SK-N-SH (cell line): ENCODE data around the gene GRIP2. TPM values are rescaled to one million over a fixed set of nuclear protein-coding genes. Genes with fewer than 3 reads are reported as not detected.

Experiments
- CTCF ChIA-PET: fragments of 300-600, 350-600 bp; formaldehyde crosslinking; extraction: SDS; loops from one replicate; lab custom pipeline; 2021; lab: Yijun Ruan, JAX
- POLR2A ChIA-PET: fragments of 350-600 bp; sonication (Branson Sonifier 250); formaldehyde crosslinking; extraction: SDS; loops from one replicate; lab custom pipeline; 2020; ENCODE audit warnings: antibody characterized with exemption, inconsistent platforms; lab: Yijun Ruan, JAX
- DNase-seq: peaks from one replicate; pipeline ENCODE4 v3.0.0; 2012
- H2AFZ ChIP-seq: fragments of 200-600 bp; sonication (generic); 2 replicates; pipeline ENCODE4 v1.8.1; 2016; ENCODE audit warnings: antibody characterized with exemption, mild to moderate bottlenecking, low read depth
- H3F3A ChIP-seq: fragments of 200-600 bp; sonication (generic); replicated peaks from 2 replicates; pipeline ENCODE3; 2016; ENCODE audit warnings: antibody characterized with exemption, mild to moderate bottlenecking; ENCODE audit not compliant: insufficient read depth
- H3K27ac ChIP-seq, 2 experiments: fragments of 200-500 bp in 1 of 2; fragments of 200-600 bp in 1 of 2; sonication (Bioruptor generic) in 1 of 2; sonication (generic), shearing (Covaris generic) in 1 of 2; 2 replicates each; pipeline versions ENCODE4 v1.5.1 to v1.6.1; 2014 to 2016; ENCODE audit warnings: low read depth in 2 of 2, inconsistent platforms in 1 of 2, low read length in 1 of 2, mild to moderate bottlenecking in 1 of 2, mixed read lengths in 1 of 2
- H3K27me3 ChIP-seq: fragments of 200-600 bp; sonication (generic), shearing (Covaris generic); 2 replicates; pipeline ENCODE4 v1.6.1; 2016; ENCODE audit warnings: mixed run types; ENCODE audit not compliant: insufficient read depth
- H3K36me3 ChIP-seq, 2 experiments: fragments of 200-500 bp in 1 of 2; fragments of 200-600 bp in 1 of 2; sonication (Bioruptor generic) in 1 of 2; sonication (generic) in 1 of 2; replicated peaks in 1 of 2; 2 replicates each; pipeline versions ENCODE3 to v1.5.1; 2014 to 2016; ENCODE audit warnings: low read length in 1 of 2, mild to moderate bottlenecking in 1 of 2; ENCODE audit not compliant: insufficient read depth in 2 of 2, control insufficient read depth in 1 of 2
- H3K4me1 ChIP-seq, 2 experiments: fragments of 200-500 bp in 1 of 2; fragments of 200-600 bp in 1 of 2; sonication (Bioruptor generic) in 1 of 2; sonication (generic), shearing (Covaris generic) in 1 of 2; 2 replicates each; pipeline versions ENCODE4 v1.5.1 to v1.6.1; 2014 to 2016; ENCODE audit warnings: low read depth in 1 of 2, low read length in 1 of 2, mixed run types in 1 of 2; ENCODE audit not compliant: insufficient read depth in 2 of 2, control insufficient read depth in 1 of 2
- H3K4me2 ChIP-seq: fragments of 200-600 bp; sonication (generic), shearing (Covaris generic); 2 replicates; pipeline ENCODE4 v1.6.1; 2017; ENCODE audit warnings: mixed run types
- H3K4me3 ChIP-seq, 2 experiments: fragments of 200-500 bp in 1 of 2; fragments of 200-600 bp in 1 of 2; sonication (Bioruptor generic) in 1 of 2; sonication (generic), shearing (Covaris generic) in 1 of 2; 2 replicates each; pipeline versions ENCODE4 v1.5.1 to v1.8.1; 2014 to 2016; ENCODE audit warnings: low read depth in 2 of 2, inconsistent platforms in 1 of 2, low read length in 1 of 2, mild to moderate bottlenecking in 1 of 2, mixed read lengths in 1 of 2, moderate library complexity in 1 of 2
- H3K79me2 ChIP-seq: fragments of 200-600 bp; sonication (generic); 2 replicates; pipeline ENCODE4 v1.8.1; 2017; ENCODE audit warnings: mild to moderate bottlenecking; ENCODE audit not compliant: insufficient read depth
- H3K9ac ChIP-seq: fragments of 200-600 bp; sonication (generic); 2 replicates; pipeline ENCODE4 v1.6.1; 2017; ENCODE audit warnings: mixed run types
- H3K9me2 ChIP-seq: fragments of 200-600 bp; sonication (generic); 2 replicates; pipeline ENCODE4 v1.6.1; 2017; ENCODE audit warnings: mixed run types
- H3K9me3 ChIP-seq: fragments of 200-600 bp; sonication (generic); 2 replicates; pipeline ENCODE4 v1.6.1; 2017; ENCODE audit warnings: mixed run types, mild to moderate bottlenecking, moderate library complexity
- H4K20me1 ChIP-seq: fragments of 200-600 bp; sonication (generic); 2 replicates; pipeline ENCODE4 v1.6.1; 2017; ENCODE audit warnings: mild to moderate bottlenecking, mixed run types; ENCODE audit not compliant: insufficient read depth
- CHD2 ChIP-seq: fragments of 150-350 bp; IDR thresholded peaks from 2 replicates; pipeline ENCODE4 v1.6.1; 2018; ENCODE audit warnings: low read length; ENCODE audit not compliant: partially characterized antibody
- ELF1 ChIP-seq: IDR thresholded peaks from 2 replicates; pipeline ENCODE4 v1.4.0; 2012
- EP300 ChIP-seq, 2 experiments: IDR thresholded peaks; 2 replicates each; pipeline versions ENCODE4 v1.4.0 to v1.6.1; 2012; ENCODE audit warnings: borderline replicate concordance in 1 of 2, low read depth in 1 of 2, low read length in 1 of 2
- FOSL2 ChIP-seq: IDR thresholded peaks from 2 replicates; pipeline ENCODE4 v1.4.0; 2012; ENCODE audit warnings: low read depth, mild to moderate bottlenecking, moderate library complexity, borderline replicate concordance
- FOXM1 ChIP-seq: IDR thresholded peaks from 2 replicates; pipeline ENCODE4 v1.4.0; 2012; ENCODE audit warnings: low read depth, mild to moderate bottlenecking
- GATA2 ChIP-seq: sonication (generic); formaldehyde crosslinking; IDR thresholded peaks from 2 replicates; pipeline ENCODE4 v1.5.0; 2020; ENCODE audit warnings: mild to moderate bottlenecking, missing genetic modification reagents
- JUND ChIP-seq: IDR thresholded peaks from 2 replicates; pipeline ENCODE4 v1.4.0; 2012
- MXI1 ChIP-seq: IDR thresholded peaks from 2 replicates; pipeline ENCODE4 v1.6.1; 2012; ENCODE audit warnings: mild to moderate bottlenecking, low read depth, low read length, improper control_type of control experiment
- NRF1 ChIP-seq: IDR thresholded peaks from 2 replicates; pipeline ENCODE4 v1.6.1; 2012; ENCODE audit warnings: low read depth, mild to moderate bottlenecking, low read length
- POLR2AphosphoS5 ChIP-seq: IDR thresholded peaks from 2 replicates; pipeline ENCODE4 v1.6.1; 2012; ENCODE audit warnings: low read depth, low read length
- RXRA ChIP-seq: IDR thresholded peaks from 2 replicates; pipeline ENCODE4 v1.4.0; 2012; ENCODE audit warnings: low read depth, mild to moderate bottlenecking, borderline replicate concordance
- SMC3 ChIP-seq: IDR thresholded peaks from 2 replicates; pipeline ENCODE4 v1.6.1; 2012; ENCODE audit warnings: low read depth, low read length, improper control_type of control experiment
- TEAD4 ChIP-seq: IDR thresholded peaks from 2 replicates; pipeline ENCODE4 v1.4.0; 2012; ENCODE audit warnings: mild to moderate bottlenecking, borderline replicate concordance; ENCODE audit not compliant: insufficient read depth
- WGBS: methylation state at CpG from one replicate; pipeline ENCODE4 v1.1.6; 2017; ENCODE audit warnings: low lambda C conversion rate; 5-methylcytosine and 5-hydroxymethylcytosine counted together
- polyA plus RNA-seq, 3 experiments: library from polyadenylated mRNA; depleted of rRNA; stranded (reverse); fragments of >200 nt; gene quantifications; 2 replicates each; pipeline ENCODE4 v1.2.3, GENCODE V29; 2012
- TF ChIP-seq, protein P1 (sequence below): IDR thresholded peaks from 2 replicates; pipeline ENCODE4 v1.4.0; 2012; ENCODE audit warnings: low read depth, borderline replicate concordance
- TF ChIP-seq, protein P2 (sequence below): IDR thresholded peaks from 2 replicates; pipeline ENCODE4 v1.6.1; 2012; ENCODE audit warnings: mild to moderate bottlenecking, low read depth, low read length, moderate library complexity
- TF ChIP-seq, protein P3 (sequence below): IDR thresholded peaks from 2 replicates; pipeline ENCODE4 v1.4.0; 2012; ENCODE audit warnings: low read depth, borderline replicate concordance
- TF ChIP-seq, protein P4 (sequence below): fragments of 200-600 bp; sonication (generic); IDR thresholded peaks from 2 replicates; pipeline ENCODE4 v1.6.1; 2017; ENCODE audit warnings: antibody characterized with exemption, mild to moderate bottlenecking, moderate library complexity

The GRIP2 gene
- polyA plus RNA-seq, 1 of the 3 experiments (the other 2 are of a cell fraction): 0.15 TPM

GRCh38 chr3:14531856-14532395 is 8.2 kb downstream of the GRIP2 start:
- CTCF ChIA-PET: interaction anchor here (10.1 kb wide), 1 partner anchor 16 kb away, joined by 91 read pairs; no protein-coding TSS in a partner anchor
- H2AFZ ChIP-seq: no peak overlapping the region
- no peaks in the 10 kb centered on the region for H3K9me2 ChIP-seq
- H3K4me3 ChIP-seq: no peak overlapping the region
- no peaks in the 10 kb centered on the region for H3K9me3 ChIP-seq
- H3K27me3 ChIP-seq: 0 out of 2 replicates have a peak, but pooled peaks cover 6% of the 10 kb centered on the region
- no peak overlapping the region for H3K9ac ChIP-seq
- POLR2A ChIA-PET: no interaction called here
- 78% methylated on average over 17 of the region's 17 CpGs for WGBS
- no peaks in the 10 kb centered on the region for H4K20me1 ChIP-seq
- DNase-seq: no peak
- H3K4me1 ChIP-seq: peaks cover 0 to 30% of the 10 kb centered on the region in 2 experiments; a peak in 1 of 4 replicates
- no peak overlapping the region for H3K27ac ChIP-seq
- no peaks in the 10 kb centered on the region for H3F3A ChIP-seq
- no peaks in the 10 kb centered on the region for H3K36me3 ChIP-seq
- TF ChIP-seq RXRA: no peak
- TF ChIP-seq, protein P1, sequence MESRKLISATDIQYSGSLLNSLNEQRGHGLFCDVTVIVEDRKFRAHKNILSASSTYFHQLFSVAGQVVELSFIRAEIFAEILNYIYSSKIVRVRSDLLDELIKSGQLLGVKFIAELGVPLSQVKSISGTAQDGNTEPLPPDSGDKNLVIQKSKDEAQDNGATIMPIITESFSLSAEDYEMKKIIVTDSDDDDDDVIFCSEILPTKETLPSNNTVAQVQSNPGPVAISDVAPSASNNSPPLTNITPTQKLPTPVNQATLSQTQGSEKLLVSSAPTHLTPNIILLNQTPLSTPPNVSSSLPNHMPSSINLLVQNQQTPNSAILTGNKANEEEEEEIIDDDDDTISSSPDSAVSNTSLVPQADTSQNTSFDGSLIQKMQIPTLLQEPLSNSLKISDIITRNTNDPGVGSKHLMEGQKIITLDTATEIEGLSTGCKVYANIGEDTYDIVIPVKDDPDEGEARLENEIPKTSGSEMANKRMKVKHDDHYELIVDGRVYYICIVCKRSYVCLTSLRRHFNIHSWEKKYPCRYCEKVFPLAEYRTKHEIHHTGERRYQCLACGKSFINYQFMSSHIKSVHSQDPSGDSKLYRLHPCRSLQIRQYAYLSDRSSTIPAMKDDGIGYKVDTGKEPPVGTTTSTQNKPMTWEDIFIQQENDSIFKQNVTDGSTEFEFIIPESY: no peak
- no peak for TF ChIP-seq TEAD4
- TF ChIP-seq NRF1: no peak
- TF ChIP-seq SMC3: no peak
- TF ChIP-seq GATA2 (CRISPR knock-in tag): no peak
- TF ChIP-seq CHD2: no peak
- no peak for TF ChIP-seq POLR2AphosphoS5
- no peak for TF ChIP-seq FOXM1
- H3K79me2 ChIP-seq: no peaks in the 10 kb centered on the region
- H3K4me2 ChIP-seq: no peak overlapping the region

- no peaks in the 10 kb centered on the region for H4K20me1 ChIP-seq
- peaks cover 0 to 6% of the 10 kb centered on the region in 2 experiments; a peak in 1 of 4 replicates for H3K4me1 ChIP-seq
- H3K4me3 ChIP-seq: no peak overlapping the region
- no peaks in the 10 kb centered on the region for H3K9me2 ChIP-seq
- WGBS: 20% methylated on average over 3 of the region's 3 CpGs
- CTCF ChIA-PET: interaction anchor here (0.7 to 1.8 kb wide), 5 partner anchors 12 to 79 kb away, joined by 3 to 5 read pairs (median 4); partner anchors contain the start of gene GRIP2
- H3K36me3 ChIP-seq: no peaks in the 10 kb centered on the region
- no peaks in the 10 kb centered on the region for H3K27me3 ChIP-seq
- H3K9ac ChIP-seq: no peak overlapping the region
- no peaks in the 10 kb centered on the region for H3F3A ChIP-seq
- TF ChIP-seq JUND (no peak), ELF1 (no peak), FOSL2 (no peak), GATA2 (CRISPR knock-in tag) (no peak), MXI1 (no peak), EP300 (IDR thresholded peaks at IDR 0.05; ENCODE audit: borderline replicate concordance in 1 of 2, low read depth in 1 of 2, low read length in 1 of 2) (no peak)
- TF ChIP-seq, protein P2, sequence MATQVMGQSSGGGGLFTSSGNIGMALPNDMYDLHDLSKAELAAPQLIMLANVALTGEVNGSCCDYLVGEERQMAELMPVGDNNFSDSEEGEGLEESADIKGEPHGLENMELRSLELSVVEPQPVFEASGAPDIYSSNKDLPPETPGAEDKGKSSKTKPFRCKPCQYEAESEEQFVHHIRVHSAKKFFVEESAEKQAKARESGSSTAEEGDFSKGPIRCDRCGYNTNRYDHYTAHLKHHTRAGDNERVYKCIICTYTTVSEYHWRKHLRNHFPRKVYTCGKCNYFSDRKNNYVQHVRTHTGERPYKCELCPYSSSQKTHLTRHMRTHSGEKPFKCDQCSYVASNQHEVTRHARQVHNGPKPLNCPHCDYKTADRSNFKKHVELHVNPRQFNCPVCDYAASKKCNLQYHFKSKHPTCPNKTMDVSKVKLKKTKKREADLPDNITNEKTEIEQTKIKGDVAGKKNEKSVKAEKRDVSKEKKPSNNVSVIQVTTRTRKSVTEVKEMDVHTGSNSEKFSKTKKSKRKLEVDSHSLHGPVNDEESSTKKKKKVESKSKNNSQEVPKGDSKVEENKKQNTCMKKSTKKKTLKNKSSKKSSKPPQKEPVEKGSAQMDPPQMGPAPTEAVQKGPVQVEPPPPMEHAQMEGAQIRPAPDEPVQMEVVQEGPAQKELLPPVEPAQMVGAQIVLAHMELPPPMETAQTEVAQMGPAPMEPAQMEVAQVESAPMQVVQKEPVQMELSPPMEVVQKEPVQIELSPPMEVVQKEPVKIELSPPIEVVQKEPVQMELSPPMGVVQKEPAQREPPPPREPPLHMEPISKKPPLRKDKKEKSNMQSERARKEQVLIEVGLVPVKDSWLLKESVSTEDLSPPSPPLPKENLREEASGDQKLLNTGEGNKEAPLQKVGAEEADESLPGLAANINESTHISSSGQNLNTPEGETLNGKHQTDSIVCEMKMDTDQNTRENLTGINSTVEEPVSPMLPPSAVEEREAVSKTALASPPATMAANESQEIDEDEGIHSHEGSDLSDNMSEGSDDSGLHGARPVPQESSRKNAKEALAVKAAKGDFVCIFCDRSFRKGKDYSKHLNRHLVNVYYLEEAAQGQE: no peak
- TF ChIP-seq, protein P3, sequence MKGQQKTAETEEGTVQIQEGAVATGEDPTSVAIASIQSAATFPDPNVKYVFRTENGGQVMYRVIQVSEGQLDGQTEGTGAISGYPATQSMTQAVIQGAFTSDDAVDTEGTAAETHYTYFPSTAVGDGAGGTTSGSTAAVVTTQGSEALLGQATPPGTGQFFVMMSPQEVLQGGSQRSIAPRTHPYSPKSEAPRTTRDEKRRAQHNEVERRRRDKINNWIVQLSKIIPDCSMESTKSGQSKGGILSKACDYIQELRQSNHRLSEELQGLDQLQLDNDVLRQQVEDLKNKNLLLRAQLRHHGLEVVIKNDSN: no peak
- TF ChIP-seq, protein P4, sequence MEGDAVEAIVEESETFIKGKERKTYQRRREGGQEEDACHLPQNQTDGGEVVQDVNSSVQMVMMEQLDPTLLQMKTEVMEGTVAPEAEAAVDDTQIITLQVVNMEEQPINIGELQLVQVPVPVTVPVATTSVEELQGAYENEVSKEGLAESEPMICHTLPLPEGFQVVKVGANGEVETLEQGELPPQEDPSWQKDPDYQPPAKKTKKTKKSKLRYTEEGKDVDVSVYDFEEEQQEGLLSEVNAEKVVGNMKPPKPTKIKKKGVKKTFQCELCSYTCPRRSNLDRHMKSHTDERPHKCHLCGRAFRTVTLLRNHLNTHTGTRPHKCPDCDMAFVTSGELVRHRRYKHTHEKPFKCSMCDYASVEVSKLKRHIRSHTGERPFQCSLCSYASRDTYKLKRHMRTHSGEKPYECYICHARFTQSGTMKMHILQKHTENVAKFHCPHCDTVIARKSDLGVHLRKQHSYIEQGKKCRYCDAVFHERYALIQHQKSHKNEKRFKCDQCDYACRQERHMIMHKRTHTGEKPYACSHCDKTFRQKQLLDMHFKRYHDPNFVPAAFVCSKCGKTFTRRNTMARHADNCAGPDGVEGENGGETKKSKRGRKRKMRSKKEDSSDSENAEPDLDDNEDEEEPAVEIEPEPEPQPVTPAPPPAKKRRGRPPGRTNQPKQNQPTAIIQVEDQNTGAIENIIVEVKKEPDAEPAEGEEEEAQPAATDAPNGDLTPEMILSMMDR: no peak
- H3K4me2 ChIP-seq: no peak overlapping the region
- no peak overlapping the region for H2AFZ ChIP-seq
- no peak for DNase-seq
- H3K27ac ChIP-seq: no peak overlapping the region
- POLR2A ChIA-PET: no interaction called here
- H3K9me3 ChIP-seq: no peaks in the 10 kb centered on the region
- H3K79me2 ChIP-seq: no peaks in the 10 kb centered on the region
Observed at GRCh38 chr3:14528081-14528480, 12.1 kb downstream of the GRIP2 start.
